ENCODE results near the gene CAPN5.

The CAPN5 gene

GRCh38 chr11:77129842-77130756 is 63.3 kb downstream of the CAPN5 start:
- DNase-seq (ENCODE audit: low spot score) (no peak), FAIRE-seq (no peak)

- peak; percentile 24 for DNase-seq (ENCODE audit: low spot score)
- no peak for FAIRE-seq
Observed at GRCh38 chr11:77130763-77131513, 64.2 kb downstream of the CAPN5 start.

DNA sequence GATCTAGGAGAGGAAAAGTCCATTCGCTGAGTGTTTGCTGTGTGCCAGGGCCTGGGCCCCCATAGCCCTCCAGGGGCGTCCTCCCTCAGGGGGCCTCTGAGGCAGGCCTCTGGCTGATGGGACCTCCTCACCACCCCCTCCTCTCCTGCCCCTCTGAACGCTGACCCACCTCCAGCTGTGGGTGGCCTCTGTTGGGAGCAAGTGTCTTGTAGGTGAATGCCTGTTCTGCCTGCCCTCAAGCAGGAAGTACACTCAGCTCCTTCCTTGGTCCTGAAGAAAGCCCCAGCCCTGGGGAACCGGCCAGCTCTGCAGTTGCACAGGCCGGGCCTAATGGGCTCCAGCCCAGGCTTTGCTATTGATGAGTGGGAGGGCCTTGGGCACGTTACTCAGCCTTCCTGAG is 64.8 kb downstream of the CAPN5 start:
- DNase-seq (ENCODE audit: low spot score), result no peak
- FAIRE-seq, result no peak

DNA sequence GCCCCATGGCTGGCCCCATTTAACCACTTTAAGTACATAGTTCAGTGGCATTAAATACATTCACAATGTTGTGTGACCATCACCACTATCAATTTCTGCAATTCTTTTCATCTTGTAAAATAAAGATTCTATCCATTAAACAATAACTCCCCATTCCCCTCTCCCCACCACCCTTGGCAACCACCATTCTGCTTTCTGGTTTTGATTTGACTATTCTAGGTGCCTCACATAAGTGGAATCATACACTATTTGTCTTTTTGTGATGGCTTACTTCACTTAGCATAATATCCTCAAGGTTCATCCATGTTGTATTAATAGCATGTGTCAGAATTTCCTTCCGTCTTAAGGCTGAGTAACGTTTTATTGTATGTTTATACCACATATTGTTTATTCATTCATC is 68.3 kb downstream of the CAPN5 start:
- FAIRE-seq (no peak), DNase-seq (ENCODE audit: low spot score) (no peak)

GRCh38 chr11:77136074-77136473 is 69.3 kb downstream of the CAPN5 start:
- DNase-seq (ENCODE audit: low spot score) (peak; percentile 21), FAIRE-seq (no peak)

DNA sequence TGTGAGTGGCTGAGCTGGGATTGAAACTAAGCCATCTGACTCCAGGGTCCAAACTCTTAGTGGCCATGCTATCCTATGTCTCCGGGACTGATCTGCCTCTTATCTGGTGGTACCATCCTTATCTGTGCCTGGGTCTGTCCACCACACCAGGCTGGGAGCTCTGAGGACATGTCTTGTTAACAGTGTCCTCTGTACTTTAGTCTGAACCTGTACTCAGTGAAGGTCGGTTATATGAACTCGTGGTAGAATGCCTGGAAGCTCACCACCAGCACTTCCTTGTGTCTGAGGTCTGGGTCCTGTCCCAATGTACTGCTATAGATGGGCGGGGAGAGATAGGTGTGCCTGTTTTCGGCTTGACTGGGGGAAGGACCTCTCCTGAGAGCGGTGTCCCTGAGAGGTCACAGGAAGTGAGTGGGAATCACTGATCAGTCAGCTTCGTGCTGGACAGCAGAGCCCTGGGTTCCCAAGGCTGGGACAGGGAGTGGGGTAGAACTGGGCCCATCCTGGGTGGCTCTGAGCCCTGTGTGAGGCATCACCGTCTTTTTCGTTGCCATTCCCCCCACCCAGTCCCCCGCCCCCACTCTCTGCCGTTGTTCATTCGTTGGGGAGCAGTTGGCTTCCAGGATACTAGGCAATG is 70.1 kb downstream of the CAPN5 start:
- FAIRE-seq (no peak), DNase-seq (ENCODE audit: low spot score) (no peak)

GRCh38 chr11:77137421-77137820 is 70.7 kb downstream of the CAPN5 start:
- FAIRE-seq, result no peak
- no peak for DNase-seq (ENCODE audit: low spot score)

DNA sequence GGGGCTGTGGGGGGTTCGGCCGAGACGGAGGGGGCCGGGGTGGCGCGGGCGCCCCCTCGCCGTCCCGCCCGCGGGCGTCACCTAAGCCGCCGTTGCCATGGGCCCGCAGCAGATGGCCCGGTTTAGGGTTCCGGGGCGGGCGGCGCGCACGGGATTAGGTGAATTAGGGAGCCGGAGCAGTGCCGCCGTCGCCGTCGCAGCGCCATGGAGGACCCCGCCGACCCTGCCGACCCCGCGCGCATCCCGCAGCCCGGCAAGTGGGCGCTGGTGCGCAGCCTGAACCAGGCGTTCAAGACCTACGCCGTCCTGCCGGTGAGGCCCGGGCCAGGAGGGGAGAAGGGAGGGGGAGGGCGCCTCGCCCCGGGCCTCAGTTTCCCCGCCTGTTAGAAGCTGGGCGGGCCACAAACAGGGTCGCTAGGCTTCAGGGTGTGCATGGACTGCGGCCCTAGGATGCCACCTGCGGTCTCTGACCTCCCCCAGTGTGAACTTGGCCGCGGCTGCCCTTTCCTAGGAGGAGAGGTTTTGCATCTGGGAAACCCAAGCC is 71.4 kb downstream of the CAPN5 start:
- FAIRE-seq (no peak), DNase-seq (ENCODE audit: low spot score) (no peak)

- DNase-seq (ENCODE audit: low spot score), result no peak
- FAIRE-seq, result no peak
Observed at GRCh38 chr11:77139201-77139600, 72.4 kb downstream of the CAPN5 start.

- no peak for DNase-seq (ENCODE audit: low spot score)
- FAIRE-seq, result no peak
Observed at GRCh38 chr11:77140231-77140851, 73.6 kb downstream of the CAPN5 start.

GRCh38 chr11:77141034-77141433 is 74.3 kb downstream of the CAPN5 start:
- peak; percentile 24 for DNase-seq (ENCODE audit: low spot score)
- FAIRE-seq, result no peak

DNA sequence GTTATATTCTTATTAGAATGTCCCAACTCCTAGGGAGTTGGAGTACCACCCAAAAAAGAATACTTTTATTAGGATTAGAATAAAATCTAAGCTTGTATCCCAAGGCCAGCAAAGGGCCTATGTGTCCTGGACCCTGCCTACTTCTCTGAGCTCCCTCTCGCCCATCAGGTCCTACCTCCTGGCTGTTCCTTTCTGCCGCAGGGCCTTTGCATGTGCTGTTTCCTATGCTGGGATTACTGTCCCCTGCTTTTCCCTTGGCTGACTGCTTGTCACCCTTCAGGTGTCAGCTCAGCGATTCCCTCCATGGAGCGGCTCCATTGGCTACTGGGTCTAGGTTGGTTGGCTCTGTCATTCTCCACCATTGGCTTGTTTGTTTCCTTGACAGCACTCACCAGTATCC is 74.7 kb downstream of the CAPN5 start:
- FAIRE-seq (no peak), DNase-seq (ENCODE audit: low spot score) (no peak)

DNA sequence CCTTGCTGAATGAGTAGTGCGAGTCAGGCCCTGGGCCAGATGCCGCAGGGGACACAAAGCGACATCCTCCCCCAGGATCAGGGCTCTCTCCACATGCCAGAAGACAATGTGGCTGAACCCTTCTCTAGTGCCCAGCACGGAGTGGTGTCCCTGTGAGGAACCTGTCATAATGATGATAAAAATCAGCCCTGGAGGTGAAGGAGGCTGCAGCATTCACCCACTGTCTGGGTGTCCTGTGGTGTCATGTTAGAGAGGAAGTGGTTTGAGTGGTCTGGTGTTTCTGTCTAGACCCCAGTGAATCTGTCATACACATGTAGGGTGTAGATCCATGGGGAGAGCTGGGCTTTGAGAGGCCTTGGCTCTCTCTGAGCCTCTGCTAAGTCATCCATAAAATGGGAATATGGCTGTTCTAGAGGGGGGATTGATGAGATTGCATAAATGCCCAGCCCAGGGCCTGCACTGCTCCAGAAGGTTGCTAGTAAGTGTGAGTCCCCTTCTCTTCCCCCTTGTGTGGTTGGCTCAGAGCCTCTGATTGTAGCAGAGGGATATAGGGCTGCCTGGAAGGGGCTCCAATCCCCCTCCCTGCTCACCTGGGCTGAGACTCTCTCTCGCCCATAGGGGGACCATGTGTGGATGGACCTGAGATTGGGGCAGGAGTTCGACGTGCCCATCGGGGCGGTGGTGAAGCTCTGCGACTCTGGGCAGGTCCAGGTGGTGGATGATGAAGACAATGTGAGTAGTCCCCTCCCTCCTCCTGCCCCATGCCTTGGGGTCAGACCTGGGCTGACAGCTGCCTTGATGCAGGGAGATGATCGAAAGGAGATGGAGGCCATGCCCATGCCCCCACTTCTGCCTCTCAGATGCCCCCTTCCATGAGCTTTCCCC is 75.6 kb downstream of the CAPN5 start:
- no peak for FAIRE-seq
- DNase-seq (ENCODE audit: low spot score), result no peak

GRCh38 chr11:77143405-77144020 is 76.7 kb downstream of the CAPN5 start:
- DNase-seq (ENCODE audit: low spot score) (no peak), FAIRE-seq (no peak)

GRCh38 chr11:77144196-77144856 is 77.6 kb downstream of the CAPN5 start:
- DNase-seq (ENCODE audit: low spot score), result no peak
- no peak for FAIRE-seq

DNA sequence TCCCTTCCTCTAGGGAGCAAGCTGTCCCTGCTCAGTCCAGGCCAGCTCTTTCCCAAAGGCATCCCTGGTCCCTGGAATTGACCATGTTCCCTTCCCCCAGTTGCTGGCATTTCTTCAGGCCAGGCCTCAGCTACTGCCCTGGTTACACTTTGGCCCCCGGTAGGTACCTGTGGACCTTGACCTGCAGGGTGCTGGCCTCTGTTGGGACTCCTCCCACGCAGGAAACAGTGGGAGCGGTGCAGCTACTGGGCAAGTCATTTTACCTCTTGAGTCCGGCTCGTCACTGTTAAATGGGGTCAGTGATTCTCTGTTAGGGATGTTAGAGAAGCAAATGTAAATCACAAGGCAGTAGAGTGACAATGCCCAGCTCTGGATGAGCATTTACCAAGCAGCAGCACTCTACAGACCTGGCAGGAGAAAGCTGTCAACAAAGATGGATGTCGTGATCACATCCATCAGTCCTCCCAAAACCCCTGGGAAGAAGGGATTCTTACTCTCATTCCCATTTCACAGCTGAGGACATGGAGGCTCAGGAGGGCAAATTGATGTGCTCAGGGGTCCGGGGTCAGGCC is 78.2 kb downstream of the CAPN5 start:
- no peak for DNase-seq (ENCODE audit: low spot score)
- FAIRE-seq, result no peak

DNA sequence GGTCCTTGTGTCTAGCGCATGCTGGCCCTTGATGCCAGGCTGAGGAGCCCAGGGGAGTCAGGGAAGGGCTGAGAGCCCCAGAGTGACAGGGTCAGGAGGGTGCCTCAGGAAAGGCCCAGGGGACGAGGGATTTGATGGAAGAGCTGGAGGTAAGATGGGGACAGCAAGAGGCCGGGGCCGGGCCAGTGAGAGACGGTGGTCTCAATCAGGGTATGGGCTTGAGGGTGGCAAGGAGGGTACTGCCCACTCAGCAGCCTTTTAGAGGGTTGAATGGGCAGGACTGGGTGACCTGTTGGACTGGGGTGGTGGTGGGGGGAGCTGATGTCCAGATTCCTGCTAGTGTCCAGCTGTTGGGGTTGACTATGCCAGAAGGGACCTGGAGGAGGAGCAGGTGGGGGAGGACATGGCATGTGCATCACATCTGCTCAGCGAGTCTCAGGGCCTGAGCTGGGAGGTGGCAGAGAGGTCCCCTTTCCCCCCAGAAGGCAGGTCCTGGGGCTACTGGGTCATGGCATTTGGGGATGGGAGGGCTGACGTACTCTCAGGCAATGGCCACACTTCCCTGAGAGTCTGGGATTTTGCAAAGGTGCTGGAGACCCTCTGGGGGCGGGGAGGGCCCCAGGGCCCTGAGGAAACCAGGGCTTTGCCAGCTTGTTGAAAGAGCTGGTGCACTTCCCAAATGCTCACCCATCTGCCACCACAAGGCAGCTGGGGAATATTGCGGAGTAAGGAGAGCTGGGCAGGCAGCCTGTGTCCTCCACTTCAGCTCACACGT is 79.7 kb downstream of the CAPN5 start:
- FAIRE-seq, result no peak
- DNase-seq (ENCODE audit: low spot score), result no peak

GRCh38 chr11:77147036-77147315 is 80.2 kb downstream of the CAPN5 start:
- no peak for DNase-seq (ENCODE audit: low spot score)
- no peak for FAIRE-seq

All from RCC 7860 (cell line).